Liver (tissue), 9 donors: ENCODE results near the gene KDM2A. TPM values are rescaled to one million over a fixed set of nuclear protein-coding genes. Genes with fewer than 3 reads are reported as not detected.

ENCODE experiments used
- DNase-seq: peaks from one replicate; pipeline ENCODE4 v3.0.0-alpha.2; 2017; ENCODE audit warnings: low spot score
- H3K27ac ChIP-seq, 2 donors: one replicate each; pipeline ENCODE4 v1.7.0; 2013; ENCODE audit warnings: inconsistent platforms in 2 of 2, low read length in 2 of 2, control low read depth in 1 of 2, low read depth in 1 of 2, mild to moderate bottlenecking in 1 of 2
- H3K27me3 ChIP-seq, 4 donors: one replicate each; pipeline versions ENCODE4 v1.6.1 to v1.7.0; 2013; ENCODE audit warnings: low read length in 3 of 4, inconsistent platforms in 1 of 4, mild to moderate bottlenecking in 1 of 4, moderate library complexity in 1 of 4; ENCODE audit not compliant: control insufficient read depth in 4 of 4, insufficient read depth in 4 of 4
- H3K36me3 ChIP-seq, 4 donors: one replicate each; pipeline versions ENCODE4 v1.6.1 to v1.7.0; 2013; ENCODE audit warnings: low read length in 3 of 4, mild to moderate bottlenecking in 3 of 4, low read depth in 1 of 4, moderate library complexity in 1 of 4; ENCODE audit not compliant: control insufficient read depth in 4 of 4, insufficient read depth in 3 of 4
- H3K4me1 ChIP-seq, 4 donors: one replicate each; pipeline versions ENCODE4 v1.6.1 to v1.7.0; 2013; ENCODE audit warnings: low read length in 3 of 4, mild to moderate bottlenecking in 3 of 4, moderate library complexity in 1 of 4; ENCODE audit not compliant: control insufficient read depth in 4 of 4, insufficient read depth in 4 of 4
- H3K4me3 ChIP-seq, 3 donors: one replicate each; pipeline versions ENCODE4 v1.6.1 to v1.7.0; 2013; ENCODE audit warnings: low read length in 3 of 3, control low read depth in 1 of 3, low read depth in 1 of 3, mild to moderate bottlenecking in 1 of 3
- H3K9ac ChIP-seq, 2 donors: one replicate each; pipeline ENCODE4 v1.7.0; 2013; ENCODE audit warnings: low read length in 2 of 2, mild to moderate bottlenecking in 2 of 2, moderate library complexity in 2 of 2, control low read depth in 1 of 2, low read depth in 1 of 2
- H3K9me3 ChIP-seq, 4 donors: one replicate each; pipeline versions ENCODE4 v1.6.1 to v1.7.0; 2013; ENCODE audit warnings: low read length in 3 of 4; ENCODE audit not compliant: control insufficient read depth in 4 of 4
- EGR1 ChIP-seq, 2 donors: IDR thresholded peaks; 2 replicates each; pipeline ENCODE4 v1.6.1; 2016 to 2018; ENCODE audit warnings: antibody characterized with exemption in 2 of 2, low read depth in 2 of 2
- FOXA1 ChIP-seq: IDR thresholded peaks from 2 replicates; pipeline ENCODE4 v1.6.1; 2016; ENCODE audit warnings: antibody characterized with exemption
- HNF4A ChIP-seq, 2 donors: conservative IDR thresholded peaks; 2 replicates each; pipeline ENCODE4 v1.6.1; 2016; ENCODE audit warnings: antibody characterized with exemption in 2 of 2, mild to moderate bottlenecking in 2 of 2
- HNF4G ChIP-seq: IDR thresholded peaks from 2 replicates; pipeline ENCODE4 v1.6.1; 2016; ENCODE audit warnings: antibody characterized with exemption
- JUND ChIP-seq, 2 donors: IDR thresholded peaks; 2 replicates each; pipeline ENCODE4 v1.6.1; 2016; ENCODE audit warnings: antibody characterized with exemption in 2 of 2
- NR2F2 ChIP-seq: IDR thresholded peaks from 2 replicates; pipeline ENCODE4 v1.6.1; 2016; ENCODE audit warnings: antibody characterized with exemption
- RAD21 ChIP-seq, 2 donors: IDR thresholded peaks; 2 replicates each; pipeline ENCODE4 v1.6.1; 2016; ENCODE audit warnings: antibody characterized with exemption in 2 of 2, mild to moderate bottlenecking in 2 of 2
- REST ChIP-seq: IDR thresholded peaks from 2 replicates; pipeline ENCODE4 v1.6.1; 2016; ENCODE audit warnings: antibody characterized with exemption, mild to moderate bottlenecking
- RXRA ChIP-seq, 2 donors: IDR thresholded peaks; 2 replicates each; pipeline ENCODE4 v1.6.1; 2017 to 2018; ENCODE audit warnings: antibody characterized with exemption in 2 of 2, mild to moderate bottlenecking in 1 of 2
- SP1 ChIP-seq: IDR thresholded peaks from 2 replicates; pipeline ENCODE4 v1.6.1; 2018; ENCODE audit warnings: antibody characterized with exemption, mild to moderate bottlenecking
- TAF1 ChIP-seq: conservative IDR thresholded peaks from 2 replicates; pipeline ENCODE4 v1.6.1; 2016; ENCODE audit warnings: antibody characterized with exemption, mild to moderate bottlenecking
- YY1 ChIP-seq: IDR thresholded peaks from 2 replicates; pipeline ENCODE4 v1.6.1; 2016; ENCODE audit warnings: antibody characterized with exemption, mild to moderate bottlenecking
- ZBTB33 ChIP-seq: IDR thresholded peaks from 2 replicates; pipeline ENCODE4 v1.6.1; 2016; ENCODE audit warnings: antibody characterized with exemption
- WGBS: extraction: QIAGEN DNeasy Blood & Tissue Kit; methylation state at CpG from one replicate; pipeline ENCODE4 v1.1.7; 2013; 5-methylcytosine and 5-hydroxymethylcytosine counted together
- polyA plus RNA-seq, 2 donors: library from polyadenylated mRNA; stranded (reverse) in 1 of 2; unstranded in 1 of 2; fragments of 200-250 nt in 1 of 2; fragments of >200 nt in 1 of 2; fragmentation: Nextera tagmentation in 1 of 2; extraction: Ambion mirVana in 1 of 2; gene quantifications; one replicate each; pipeline versions ENCODE4 v1.2.1 to v1.2.3, GENCODE V29; 2013 to 2015
- total RNA-seq, 2 donors: library from RNA; depleted of rRNA; stranded (reverse); fragments of >200 nt; gene quantifications; one replicate each; pipeline ENCODE4 v1.2.3, GENCODE V29; 2014
- donor health status: healthy.
- donor health status: healthy.
- donor health status: healthy.
- donor health status: healthy.
- donor health status: healthy.

The KDM2A gene
- total and polyA plus RNA-seq, 4 donors: 8.3 to 44.9 (median 22.4) TPM

GRCh38 chr11:67303835-67304411 lies 184.9 kb downstream of the KDM2A start:
- Histone ChIP-seq H3K27me3 (no peaks in the 10 kb centered on the region), H3K36me3 (peaks cover 8 to 23% (median 10%) of the 10 kb centered on the region in 4 donors), H3K27ac (peak overlapping the region in 1 of 2 donors; percentile 43), H3K9me3 (no peaks in the 10 kb centered on the region), H3K4me3 (peak overlapping the region; percentile 70 to 88 (median 83)), H3K9ac (peak overlapping the region in 1 of 2 donors; percentile 50), H3K4me1 (peaks cover 13 to 35% (median 20%) of the 10 kb centered on the region in 4 donors)
- no peak for DNase-seq
- 7% methylated on average over 43 of the region's 43 CpGs for WGBS
- TF ChIP-seq FOXA1: no peak
- TF ChIP-seq NR2F2: no peak
- no peak for TF ChIP-seq SP1
- no peak for TF ChIP-seq EGR1 (IDR thresholded peaks at IDR 0.05; ENCODE audit: low read depth in 2 of 2)
- no peak for TF ChIP-seq RXRA (IDR thresholded peaks at IDR 0.05)
- TF ChIP-seq HNF4G: no peak
- TF ChIP-seq ZBTB33: no peak

DNA sequence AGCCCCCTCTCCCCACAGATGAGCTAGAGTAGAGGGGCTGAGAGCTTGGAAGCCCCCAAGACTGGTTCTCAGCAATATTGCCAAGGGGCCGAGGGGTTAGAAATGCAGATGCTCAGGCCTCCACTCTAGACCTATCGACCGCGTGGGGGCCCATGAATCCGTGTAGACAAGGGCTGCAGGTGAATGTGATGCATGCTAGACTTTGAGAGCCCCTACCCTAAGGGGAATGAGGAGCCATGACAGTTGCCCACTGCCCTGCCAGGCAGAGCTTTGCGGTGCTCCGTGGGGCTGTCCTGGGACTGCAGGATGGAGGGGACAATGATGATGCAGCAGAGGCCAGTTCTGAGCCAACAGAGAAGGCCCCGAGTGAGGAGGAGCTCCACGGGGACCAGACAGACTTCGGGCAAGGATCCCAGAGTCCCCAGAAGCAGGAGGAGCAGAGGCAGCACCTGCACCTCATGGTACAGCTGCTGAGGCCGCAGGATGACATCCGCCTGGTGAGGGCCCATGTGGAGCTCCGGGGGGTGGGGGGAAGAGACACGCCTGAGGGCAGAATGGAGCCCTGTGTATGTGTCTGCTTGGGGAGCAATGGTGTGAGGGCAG lies 185.5 kb downstream of the KDM2A start:
- DNase-seq: no peak
- no peak for TF ChIP-seq YY1
- no peak for TF ChIP-seq JUND (IDR thresholded peaks at IDR 0.05)
- no peak for TF ChIP-seq RAD21 (IDR thresholded peaks at IDR 0.05)
- TF ChIP-seq HNF4A (conservative IDR thresholded peaks at IDR 0.05): no peak
- no peak for TF ChIP-seq TAF1
- TF ChIP-seq EGR1 (IDR thresholded peaks at IDR 0.05; ENCODE audit: low read depth in 2 of 2): no peak
- TF ChIP-seq REST: no peak
- Histone ChIP-seq H3K9me3 (no peaks in the 10 kb centered on the region), H3K27ac (no peak overlapping the region), H3K9ac (peak overlapping the region in 1 of 2 donors; percentile 50), H3K27me3 (no peaks in the 10 kb centered on the region), H3K36me3 (peaks cover 6 to 26% (median 11%) of the 10 kb centered on the region in 4 donors), H3K4me1 (peaks cover 13 to 35% (median 20%) of the 10 kb centered on the region in 4 donors), H3K4me3 (peak overlapping the region in 2 of 3 donors; percentile 83 to 88)
- WGBS: 87% methylated on average over 14 of the region's 14 CpGs
